Type B pancreatic cell (in vitro differentiated cells): ENCODE data around the gene OR9Q1. TPM values are rescaled to one million over a fixed set of nuclear protein-coding genes. Genes with fewer than 3 reads are reported as not detected.
"Not testable (repeated sequence)": the region's sequence is repeated elsewhere in the genome, so short reads cannot be mapped to it uniquely, and the experiment has no call there.

Source experiments
- DNase-seq: peaks from one replicate; pipeline ENCODE4 v3.0.0; 2021; ENCODE audit warnings: mixed read lengths; ENCODE audit not compliant: unreplicated experiment; ENCODE audit errors: extremely low spot score
- H3K27ac Mint-ChIP-seq: 2 replicates; pipeline ENCODE4 v1.8.0; 2021; ENCODE audit warnings: mild to moderate bottlenecking, mixed read lengths
- H3K27me3 Mint-ChIP-seq: 2 replicates; pipeline ENCODE4 v1.8.0; 2021; ENCODE audit warnings: mixed read lengths
- H3K36me3 Mint-ChIP-seq: 2 replicates; pipeline ENCODE4 v1.8.0; 2021; ENCODE audit warnings: mixed read lengths
- H3K4me1 Mint-ChIP-seq: one replicate; pipeline ENCODE4 v1.8.0; 2021; ENCODE audit warnings: mixed read lengths; ENCODE audit not compliant: unreplicated experiment
- H3K4me3 Mint-ChIP-seq: 2 replicates; pipeline ENCODE4 v1.8.0; 2021; ENCODE audit warnings: mild to moderate bottlenecking, mixed read lengths
- H3K9me3 Mint-ChIP-seq: 2 replicates; pipeline ENCODE4 v1.8.0; 2021; ENCODE audit warnings: mixed read lengths
- total RNA-seq: library from RNA; stranded (reverse); gene quantifications from 2 replicates; pipeline ENCODE4 v1.2.1, GENCODE V29; 2021; ENCODE audit warnings: low replicate concordance
- TF ChIP-seq, protein P1 (sequence below): fragments of 200-600 bp; sonication (generic); conservative IDR thresholded peaks from 2 replicates; pipeline ENCODE4 v1.5.0; 2021; ENCODE audit warnings: antibody characterized with exemption, mild to moderate bottlenecking

OR9Q1 gene
- total RNA-seq, 1 donor from 2014 or later, result not detected

DNA sequence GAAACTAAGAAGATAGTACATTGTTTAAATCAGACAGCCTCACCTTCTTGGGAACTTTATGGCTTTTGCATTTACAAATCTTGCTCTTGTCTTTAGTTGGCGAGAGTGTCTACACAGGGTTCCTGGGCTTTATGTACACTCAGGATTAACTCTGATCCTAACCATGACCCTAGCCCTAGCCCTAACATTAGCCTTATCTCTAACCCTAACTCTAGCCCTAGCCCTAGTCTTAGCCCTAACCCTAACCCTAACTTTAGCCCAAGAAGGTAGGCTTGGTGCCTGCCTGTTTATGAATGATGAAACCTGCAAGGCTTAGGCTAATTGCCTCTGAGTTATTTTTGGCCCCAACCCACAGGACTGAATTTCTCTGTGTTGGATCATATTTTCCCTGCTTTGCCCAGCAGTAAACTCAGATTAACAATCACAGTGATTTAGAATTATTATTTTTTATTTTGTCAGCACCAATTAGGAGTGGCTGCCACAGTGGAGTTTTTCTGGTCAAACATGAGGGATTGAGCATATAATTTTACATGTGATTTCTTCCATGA, 44.1 kb upstream of the OR9Q1 start:
- Mint-ChIP-seq H3K4me1 (no peaks in the 10 kb centered on the region), H3K4me3 (no peak overlapping the region), H3K27ac (no peak overlapping the region), H3K36me3 (no peaks in the 10 kb centered on the region), H3K27me3 (peaks cover 4% of the 10 kb centered on the region), H3K9me3 (no peaks in the 10 kb centered on the region)
- TF ChIP-seq, protein P1, sequence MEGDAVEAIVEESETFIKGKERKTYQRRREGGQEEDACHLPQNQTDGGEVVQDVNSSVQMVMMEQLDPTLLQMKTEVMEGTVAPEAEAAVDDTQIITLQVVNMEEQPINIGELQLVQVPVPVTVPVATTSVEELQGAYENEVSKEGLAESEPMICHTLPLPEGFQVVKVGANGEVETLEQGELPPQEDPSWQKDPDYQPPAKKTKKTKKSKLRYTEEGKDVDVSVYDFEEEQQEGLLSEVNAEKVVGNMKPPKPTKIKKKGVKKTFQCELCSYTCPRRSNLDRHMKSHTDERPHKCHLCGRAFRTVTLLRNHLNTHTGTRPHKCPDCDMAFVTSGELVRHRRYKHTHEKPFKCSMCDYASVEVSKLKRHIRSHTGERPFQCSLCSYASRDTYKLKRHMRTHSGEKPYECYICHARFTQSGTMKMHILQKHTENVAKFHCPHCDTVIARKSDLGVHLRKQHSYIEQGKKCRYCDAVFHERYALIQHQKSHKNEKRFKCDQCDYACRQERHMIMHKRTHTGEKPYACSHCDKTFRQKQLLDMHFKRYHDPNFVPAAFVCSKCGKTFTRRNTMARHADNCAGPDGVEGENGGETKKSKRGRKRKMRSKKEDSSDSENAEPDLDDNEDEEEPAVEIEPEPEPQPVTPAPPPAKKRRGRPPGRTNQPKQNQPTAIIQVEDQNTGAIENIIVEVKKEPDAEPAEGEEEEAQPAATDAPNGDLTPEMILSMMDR, result no peak
- DNase-seq, result no peak

DNA sequence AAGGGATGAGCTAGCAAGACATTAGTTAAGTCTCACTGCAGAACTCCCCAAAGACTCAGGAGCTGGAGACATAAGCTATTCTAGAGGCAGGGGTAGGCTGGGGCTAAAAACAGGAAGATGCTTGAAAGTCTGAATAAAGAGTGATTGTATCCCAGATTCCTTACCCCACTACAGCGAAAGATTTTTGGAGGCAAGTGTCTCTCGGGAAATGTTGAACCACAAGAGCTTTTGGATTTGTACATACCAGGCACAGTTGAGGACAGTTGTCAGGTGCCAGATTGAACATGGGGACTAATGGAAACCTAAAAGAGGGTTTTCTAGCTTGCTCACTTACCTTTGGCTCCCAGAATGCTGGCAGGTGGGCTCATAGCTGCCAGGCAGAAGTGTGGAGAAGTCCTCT, 43.5 kb upstream of the OR9Q1 start:
- Mint-ChIP-seq H3K4me1 (no peaks in the 10 kb centered on the region), H3K27ac (no peak overlapping the region), H3K4me3 (no peak overlapping the region), H3K36me3 (no peaks in the 10 kb centered on the region), H3K27me3 (peaks cover 4% of the 10 kb centered on the region), H3K9me3 (no peaks in the 10 kb centered on the region)
- TF ChIP-seq, protein P1, result no peak
- DNase-seq, result no peak

DNA sequence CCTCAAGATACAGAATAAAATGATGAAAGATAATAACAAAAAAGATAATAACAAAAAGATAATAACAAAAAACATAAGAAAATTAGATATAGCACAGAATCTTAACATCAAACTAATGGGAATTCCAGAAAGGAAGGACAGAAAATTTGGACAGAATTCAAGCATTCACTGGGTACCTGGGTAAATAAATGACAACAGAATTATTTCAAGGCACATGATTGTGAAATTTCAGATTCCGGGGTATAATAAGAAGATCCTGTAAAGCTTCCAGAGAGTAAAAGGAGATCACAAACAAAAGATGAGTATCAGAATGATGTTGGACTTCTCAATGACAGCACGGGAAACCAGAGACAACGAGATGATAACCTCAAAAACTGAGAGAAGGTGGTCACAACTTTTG, 42.1 kb upstream of the OR9Q1 start:
- Mint-ChIP-seq H3K4me1 (no peaks in the 10 kb centered on the region), H3K36me3 (no peaks in the 10 kb centered on the region), H3K9me3 (no peaks in the 10 kb centered on the region), H3K27ac (no peak overlapping the region), H3K27me3 (peaks cover 4% of the 10 kb centered on the region), H3K4me3 (no peak overlapping the region)
- DNase-seq, result no peak
- TF ChIP-seq, protein P1, result no peak

DNA sequence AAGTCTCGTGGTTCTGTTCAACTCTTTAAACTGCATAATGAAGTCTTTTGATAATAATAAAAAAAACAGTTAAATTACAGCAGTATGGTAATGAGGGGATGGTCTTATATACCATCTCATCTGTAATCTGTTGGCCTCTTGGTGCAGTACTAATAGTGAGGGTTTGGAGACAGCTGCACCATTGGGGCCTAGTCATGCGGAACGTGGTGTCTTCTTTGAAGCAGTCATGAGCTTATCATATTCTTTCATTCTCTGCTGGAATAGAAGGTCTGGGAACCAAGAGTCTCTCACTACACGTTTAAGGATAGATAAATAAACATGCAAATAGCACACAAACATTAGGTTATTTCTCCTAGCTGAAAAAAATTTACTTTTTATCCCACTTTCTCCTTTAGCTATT, 40.9 kb upstream of the OR9Q1 start:
- peaks cover 4% of the 10 kb centered on the region for H3K27me3 Mint-ChIP-seq
- H3K4me3 Mint-ChIP-seq, result no peak overlapping the region
- H3K36me3 Mint-ChIP-seq, result no peaks in the 10 kb centered on the region
- H3K27ac Mint-ChIP-seq, result no peak overlapping the region
- H3K4me1 Mint-ChIP-seq, result no peaks in the 10 kb centered on the region
- TF ChIP-seq, protein P1, result no peak
- no peaks in the 10 kb centered on the region for H3K9me3 Mint-ChIP-seq
- no peak for DNase-seq

DNA sequence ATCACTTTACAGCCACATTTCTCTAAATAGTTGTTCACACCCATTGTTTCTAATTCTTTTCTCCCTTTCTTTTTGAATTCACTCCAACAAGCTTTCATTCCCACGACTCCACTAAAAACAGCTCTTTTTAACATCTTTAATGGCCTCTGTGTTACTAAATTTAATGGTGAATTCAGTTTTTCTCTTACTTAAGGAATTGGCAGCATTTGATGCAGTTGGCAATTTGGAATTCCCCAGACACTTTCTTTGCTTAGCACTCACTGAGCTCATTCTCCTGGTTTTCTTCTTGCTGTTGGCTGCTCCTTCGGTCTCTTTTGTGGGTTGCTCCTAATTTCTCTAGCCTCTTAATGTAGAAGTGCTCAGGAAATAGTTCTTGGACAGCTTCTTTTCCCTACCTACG, 40.5 kb upstream of the OR9Q1 start:
- no peak for DNase-seq

DNA sequence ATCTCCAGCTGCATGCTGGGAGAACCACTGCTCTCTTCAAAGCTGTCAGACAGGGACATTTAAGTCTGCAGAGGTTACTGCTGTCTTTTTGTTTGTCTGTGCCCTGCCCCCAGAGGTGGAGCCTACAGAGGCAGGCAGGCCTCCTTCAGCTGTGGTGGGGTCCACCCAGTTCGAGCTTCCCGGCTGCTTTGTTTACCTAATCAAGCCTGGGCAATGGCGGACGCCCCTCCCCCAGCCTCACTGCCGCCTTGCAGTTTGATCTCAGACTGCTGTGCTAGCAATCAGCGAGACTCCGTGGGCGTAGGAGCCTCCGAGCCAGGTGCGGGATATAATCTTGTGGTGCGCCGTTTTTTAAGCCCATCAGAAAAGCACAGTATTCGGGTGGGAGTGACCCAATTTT, 24.2 kb upstream of the OR9Q1 start:
- H3K27ac Mint-ChIP-seq, DNase-seq, H3K36me3 Mint-ChIP-seq, H3K9me3 Mint-ChIP-seq, H3K4me3 Mint-ChIP-seq, H3K4me1 Mint-ChIP-seq, H3K27me3 Mint-ChIP-seq: not testable (repeated sequence)

More for the DNA sequence above, 40.5 kb upstream of the OR9Q1 start:
- no peaks in the 10 kb centered on the region for H3K4me1 Mint-ChIP-seq
- no peak overlapping the region for H3K4me3 Mint-ChIP-seq
- H3K27me3 Mint-ChIP-seq, result peaks cover 4% of the 10 kb centered on the region
- H3K36me3 Mint-ChIP-seq, result no peaks in the 10 kb centered on the region
- H3K9me3 Mint-ChIP-seq, result no peaks in the 10 kb centered on the region
- H3K27ac Mint-ChIP-seq, result no peak overlapping the region
- TF ChIP-seq, protein P1, result no peak

DNA sequence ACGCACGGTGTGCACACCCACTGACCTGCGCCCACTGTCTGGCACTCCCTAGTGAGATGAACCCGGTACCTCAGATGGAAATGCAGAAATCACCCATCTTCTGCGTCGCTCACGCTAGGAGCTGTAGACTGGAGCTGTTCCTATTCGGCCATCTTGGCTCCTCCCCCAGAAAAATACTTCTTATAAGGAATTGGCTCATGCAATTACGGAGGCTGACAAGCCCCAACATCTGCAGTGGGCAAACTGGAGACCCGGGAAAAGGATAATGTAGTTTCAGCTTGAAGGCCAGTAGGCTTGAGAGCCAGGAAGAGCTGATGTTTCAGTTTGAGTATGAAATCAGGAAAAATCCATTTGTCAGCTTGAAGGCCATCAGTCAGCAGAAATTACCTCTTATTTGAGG, 23.7 kb upstream of the OR9Q1 start:
- H3K4me3 Mint-ChIP-seq, H3K27me3 Mint-ChIP-seq, H3K9me3 Mint-ChIP-seq: not testable (repeated sequence)

More for the DNA sequence above, 23.7 kb upstream of the OR9Q1 start:
- not testable (repeated sequence) for H3K36me3 Mint-ChIP-seq, DNase-seq, H3K4me1 Mint-ChIP-seq, H3K27ac Mint-ChIP-seq
